Dermis microvascular lymphatic vessel endothelial cell (primary cell): ENCODE data around the gene MAPRE2. TPM values are rescaled to one million over a fixed set of nuclear protein-coding genes. Genes with fewer than 3 reads are reported as not detected.
A peak's percentile ranks its signal among the peaks of the same experiment; 100 is the strongest.

ENCODE experiments used
- DNase-seq, 2 donors: peaks; one replicate each; pipeline versions ENCODE4 v3.0.0 to v3.0.0-alpha.2; 2010; ENCODE audit warnings: low read depth in 2 of 2
- total RNA-seq: library from RNA; depleted of rRNA; stranded (reverse); fragments of >200 nt; gene quantifications from 2 replicates; pipeline ENCODE4 v1.2.1, GENCODE V29; 2014

MAPRE2 gene
- total RNA-seq, 1 donor from 2014 or later, result 14.2 TPM

DNA sequence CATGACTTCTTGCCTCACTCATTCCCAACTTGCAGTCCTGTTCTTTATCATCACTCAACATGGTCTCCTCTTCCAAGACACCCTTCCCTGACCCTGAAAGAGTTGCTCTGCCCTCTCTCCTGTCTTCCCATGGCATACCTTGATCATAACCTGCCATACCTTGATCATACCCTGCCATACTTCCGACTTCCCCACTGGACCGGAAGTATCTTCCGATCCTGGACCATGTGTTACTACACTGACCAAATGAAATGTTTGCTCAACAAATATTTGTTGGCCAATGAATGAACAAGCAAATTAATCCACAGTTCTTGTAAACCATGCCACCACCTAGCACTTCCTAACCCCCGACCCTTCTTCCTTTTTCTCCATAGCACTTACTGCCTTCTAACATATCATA lies 138.7 kb downstream of the MAPRE2 start:
- no peak for DNase-seq

- no peak for DNase-seq
Observed at GRCh38 chr18:35180455-35180854, 139.2 kb downstream of the MAPRE2 start.

DNA sequence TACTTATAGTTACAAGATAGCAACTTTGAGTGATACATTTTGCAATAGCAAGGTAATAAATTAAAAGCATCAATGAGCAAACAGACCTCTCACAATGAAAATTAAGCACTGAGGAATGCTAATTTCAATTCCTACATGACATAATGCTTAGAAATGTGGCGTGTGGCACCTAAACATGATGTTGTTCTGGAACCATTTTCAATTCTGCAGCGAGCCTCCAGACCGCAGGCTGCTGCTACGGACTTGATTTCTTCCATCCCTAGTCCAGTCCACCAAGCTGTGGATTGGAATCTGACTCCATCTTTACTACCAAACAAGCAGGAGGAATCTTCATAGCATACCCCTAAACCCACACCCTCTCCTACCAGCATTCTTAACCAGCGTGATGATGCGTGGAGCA lies 140.9 kb downstream of the MAPRE2 start:
- no peak for DNase-seq

GRCh38 chr18:35183886-35184285 lies 142.7 kb downstream of the MAPRE2 start:
- peak in 1 of 2 donors; percentile 33 for DNase-seq

GRCh38 chr18:35185771-35186170 lies 144.6 kb downstream of the MAPRE2 start:
- DNase-seq, result no peak

- no peak for DNase-seq
Observed at GRCh38 chr18:35186291-35187034, 145.2 kb downstream of the MAPRE2 start.

DNA sequence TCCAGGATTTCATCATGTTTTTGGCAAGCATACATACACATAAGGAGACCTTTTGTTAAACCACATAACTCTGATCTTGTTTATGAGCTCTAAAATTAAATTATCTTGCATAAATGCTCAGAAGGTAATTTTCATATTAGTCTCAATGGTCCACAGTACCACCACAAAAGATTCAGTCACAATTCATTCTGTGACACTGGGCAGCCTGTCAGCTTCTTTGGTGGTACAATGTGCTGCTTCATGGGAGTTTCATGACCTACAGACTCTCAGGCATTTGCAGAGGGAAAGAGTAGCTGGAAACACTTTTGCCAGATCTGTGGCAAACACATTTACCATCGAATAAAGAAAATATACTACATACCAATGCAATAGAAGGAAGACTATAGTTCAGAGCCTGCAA lies 148.3 kb downstream of the MAPRE2 start:
- DNase-seq, result no peak

DNA sequence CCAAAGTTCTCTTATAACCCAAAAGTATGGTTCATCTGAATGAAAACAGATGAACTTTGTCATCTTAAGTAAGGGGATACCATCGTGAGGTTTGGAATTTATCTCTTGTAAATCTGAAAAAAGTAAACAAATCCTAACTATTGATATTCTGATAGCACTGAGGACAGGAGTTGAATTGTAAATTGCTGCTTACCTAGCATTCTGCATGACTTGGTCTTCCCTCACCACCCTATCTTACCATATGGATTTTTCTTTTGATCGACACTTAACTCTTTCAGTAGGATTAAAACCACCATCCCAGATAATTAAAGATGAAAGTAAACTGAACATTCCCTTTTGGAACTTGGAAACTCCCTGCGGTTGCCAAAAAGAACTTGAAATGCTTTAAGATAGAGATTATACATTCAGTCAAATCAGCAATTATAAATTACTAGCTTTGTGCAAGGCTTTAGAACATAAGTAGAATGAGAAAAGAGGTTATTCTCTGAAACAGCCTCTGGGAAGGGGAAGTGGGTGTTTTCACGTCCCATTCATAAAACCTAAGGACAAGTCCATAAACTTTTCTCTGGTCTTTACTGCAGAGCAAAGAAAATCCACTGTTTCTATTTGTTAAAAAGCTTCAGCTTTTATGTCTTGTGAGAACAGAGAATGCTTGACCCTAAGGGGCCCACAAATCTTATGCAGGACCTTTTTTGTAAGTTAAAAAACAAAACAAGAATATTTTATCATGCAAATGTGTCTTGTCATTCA lies 149.9 kb downstream of the MAPRE2 start:
- DNase-seq, result no peak

DNA sequence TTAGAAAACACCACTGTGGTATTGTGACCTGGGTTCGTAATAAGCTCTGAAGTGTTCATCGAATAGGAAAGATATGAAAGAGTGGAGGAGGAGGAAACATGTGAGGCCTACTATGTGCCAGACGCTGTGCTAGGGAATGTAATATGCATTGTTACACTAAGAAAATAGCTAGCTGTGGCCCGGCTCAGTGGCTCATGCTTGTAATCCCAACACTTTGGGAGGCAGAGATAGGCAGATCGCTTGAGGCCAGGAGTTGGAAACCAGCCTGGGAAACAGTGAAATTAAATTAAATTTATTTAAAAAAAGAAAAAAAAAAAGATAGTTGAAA lies 150.4 kb downstream of the MAPRE2 start:
- no peak for DNase-seq

DNA sequence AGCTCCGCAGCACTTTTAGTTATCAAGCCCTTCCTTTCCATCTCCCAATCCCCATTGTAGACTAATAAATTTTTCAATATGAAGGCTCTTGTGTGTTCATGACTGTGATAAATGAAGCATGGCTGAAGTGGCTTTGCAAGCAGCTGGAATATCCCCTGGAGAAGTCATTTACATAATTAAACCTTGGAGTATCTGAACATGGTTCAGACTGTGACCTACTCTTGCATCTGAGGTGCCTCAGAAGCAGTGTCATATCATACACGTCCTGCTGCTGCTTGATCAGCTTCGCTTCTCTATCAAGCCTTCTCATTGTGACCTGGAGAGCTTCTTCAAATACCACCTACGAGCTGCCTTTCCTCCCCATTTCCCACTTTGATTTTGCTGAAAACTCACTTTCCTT lies 151.2 kb downstream of the MAPRE2 start:
- DNase-seq, result no peak

Other genes with a start within 250 kb of the MAPRE2 start
- gene ZNF397, start 199.6 kb downstream of the MAPRE2 start, total RNA-seq, result 4.7 and 8.1 TPM in 2 replicates
- 5.1 and 7.8 TPM in 2 replicates for gene ZSCAN30, start 248.8 kb downstream of the MAPRE2 start, total RNA-seq